AML-193 (cell line): ENCODE data around the gene LPO.
A peak's percentile ranks its signal among the peaks of the same experiment; 100 is the strongest.

Experiments
- DNase-seq, 2 experiments: peaks; one replicate each; lab custom pipeline; 2025; lab: John Stamatoyannopoulos, UW

The LPO gene

GRCh38 chr17:58303971-58304749 lies 65.8 kb downstream of the LPO start:
- DNase-seq = peak; percentile 60 to 72

DNA sequence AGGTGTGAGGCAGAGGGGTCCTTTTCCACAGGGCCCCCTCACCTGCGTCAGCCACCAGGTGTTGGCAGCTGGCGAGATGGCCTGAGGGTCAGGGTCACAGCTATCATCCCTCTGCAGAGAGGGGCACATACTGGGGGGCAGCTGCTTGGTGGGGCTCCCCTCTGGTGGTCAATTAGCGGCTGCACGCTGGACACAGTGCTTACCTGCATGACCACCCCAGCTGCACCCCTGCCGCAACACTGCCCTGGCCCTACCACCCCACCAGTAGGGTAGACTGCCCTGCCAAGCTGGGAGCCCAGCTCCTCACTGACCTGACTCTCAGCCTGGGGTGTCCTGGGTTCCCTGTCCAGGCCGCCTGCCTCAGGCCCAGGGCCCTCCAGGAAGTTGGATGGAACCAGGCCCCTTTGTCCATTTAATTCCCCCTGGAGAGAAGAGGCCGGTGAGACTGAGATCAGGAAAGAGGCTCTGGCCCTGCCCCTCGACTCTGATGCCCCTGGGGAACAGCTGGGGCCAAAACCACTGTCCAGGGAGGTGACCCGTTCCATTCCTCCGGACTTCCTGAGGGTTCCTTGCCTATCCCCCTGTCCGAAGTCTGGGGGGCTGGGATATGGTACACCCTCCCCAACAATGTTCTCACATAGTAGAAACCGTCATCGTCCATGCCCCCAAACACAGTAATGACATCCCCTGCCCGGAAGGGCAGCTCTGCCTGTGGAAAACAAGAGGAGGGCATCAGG lies 66.5 kb downstream of the LPO start:
- DNase-seq = no peak

- DNase-seq = no peak
Observed at GRCh38 chr17:58305626-58306025, 67.2 kb downstream of the LPO start.

- DNase-seq = no peak
Observed at GRCh38 chr17:58306131-58306951, 68.0 kb downstream of the LPO start.

GRCh38 chr17:58307468-58308172 lies 69.2 kb downstream of the LPO start:
- no peak for DNase-seq

GRCh38 chr17:58308173-58308984 lies 70.0 kb downstream of the LPO start:
- no peak for DNase-seq

GRCh38 chr17:58308985-58309917 lies 70.9 kb downstream of the LPO start:
- no peak for DNase-seq

GRCh38 chr17:58309918-58310259 lies 71.5 kb downstream of the LPO start:
- no peak for DNase-seq

GRCh38 chr17:58310511-58311428 lies 72.4 kb downstream of the LPO start:
- DNase-seq = no peak

- DNase-seq = no peak
Observed at GRCh38 chr17:58311429-58311894, 73.1 kb downstream of the LPO start.

DNA sequence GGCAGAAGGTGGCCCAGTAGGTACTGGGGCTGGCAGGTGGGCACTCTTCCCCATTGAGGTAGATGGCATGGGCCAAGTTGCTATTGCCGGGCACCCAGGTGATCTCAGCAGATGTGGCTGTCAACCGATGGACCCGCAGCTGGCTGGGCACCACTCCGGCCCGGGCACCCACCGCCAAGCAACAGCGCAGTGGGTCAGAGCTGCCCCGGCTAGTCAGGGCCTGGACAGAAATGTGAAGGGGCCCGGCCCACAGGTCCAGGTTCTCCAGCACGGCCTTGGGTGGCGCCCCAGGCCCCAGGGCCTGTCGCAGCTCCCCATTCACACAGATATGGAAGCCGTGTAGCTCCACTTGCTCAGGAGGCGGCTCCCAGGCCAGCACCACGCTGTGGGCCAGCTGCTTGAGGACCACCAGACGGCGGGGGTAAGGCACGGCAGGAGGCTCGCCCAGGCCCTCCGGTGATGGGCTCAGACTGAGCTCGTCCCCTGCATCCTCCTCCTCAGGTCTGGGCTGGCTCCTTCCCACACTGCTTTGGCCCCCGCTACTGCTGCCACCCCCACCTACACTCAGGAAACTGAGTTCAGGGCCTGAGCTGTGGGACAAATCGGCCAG lies 73.7 kb downstream of the LPO start:
- no peak for DNase-seq

- no peak for DNase-seq
Observed at GRCh38 chr17:58312829-58313228, 74.4 kb downstream of the LPO start.

DNA sequence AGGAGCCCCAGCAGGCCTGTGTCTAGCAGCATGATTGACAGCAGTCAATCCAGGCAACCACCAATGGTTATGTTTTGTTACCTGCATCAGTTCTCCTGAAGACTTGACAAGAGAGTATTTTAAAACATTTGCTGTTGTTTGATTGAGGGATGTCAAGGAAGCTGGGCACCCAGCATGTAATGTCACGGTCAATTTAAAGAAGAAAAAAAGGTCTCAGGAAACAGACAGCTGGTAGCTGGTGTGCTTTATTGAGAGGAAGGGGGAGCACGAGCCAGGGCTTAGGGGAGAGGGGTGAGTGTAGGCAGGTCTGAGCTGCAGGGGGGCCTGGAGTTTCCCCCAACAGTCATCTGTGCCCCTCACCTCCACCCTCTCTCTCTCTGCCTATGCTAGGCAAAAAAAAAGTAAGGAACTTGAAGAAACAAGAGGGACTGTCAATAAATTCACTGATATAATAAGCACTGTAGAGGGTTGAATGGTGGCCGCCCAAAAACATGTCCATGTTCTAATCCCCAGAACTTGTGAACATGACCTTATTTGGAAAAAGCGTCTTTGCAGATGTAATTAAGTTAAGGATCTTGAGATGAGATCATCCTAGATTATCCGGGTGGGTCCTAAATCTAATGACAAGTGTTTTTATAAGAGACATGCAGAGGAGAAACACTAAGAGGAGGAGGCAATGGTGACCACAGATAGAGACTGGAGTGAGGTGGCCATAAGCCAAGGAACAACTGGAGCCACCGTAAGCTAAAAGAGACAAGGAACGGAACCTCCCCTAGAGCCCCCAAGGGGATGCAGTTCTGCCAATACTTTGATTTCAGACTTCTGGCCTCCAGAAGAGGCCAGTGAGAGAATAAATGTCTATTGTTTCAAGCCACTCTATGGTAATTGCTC lies 75.7 kb downstream of the LPO start:
- no peak for DNase-seq

DNA sequence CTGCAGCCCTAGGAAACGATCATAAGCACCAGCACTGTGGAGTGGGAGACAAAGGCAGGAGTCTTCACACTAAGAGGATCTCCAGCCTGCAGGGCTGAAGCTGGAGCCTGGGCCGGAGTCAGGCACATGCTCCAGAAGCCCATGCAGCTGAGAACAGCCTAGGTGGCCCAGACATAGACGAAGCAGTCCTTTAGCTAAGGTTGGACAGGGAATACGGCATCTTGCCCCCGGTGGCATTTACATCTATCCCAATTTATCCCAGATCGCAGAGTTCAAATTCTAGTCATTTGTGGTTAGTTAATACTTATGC lies 76.3 kb downstream of the LPO start:
- no peak for DNase-seq

DNA sequence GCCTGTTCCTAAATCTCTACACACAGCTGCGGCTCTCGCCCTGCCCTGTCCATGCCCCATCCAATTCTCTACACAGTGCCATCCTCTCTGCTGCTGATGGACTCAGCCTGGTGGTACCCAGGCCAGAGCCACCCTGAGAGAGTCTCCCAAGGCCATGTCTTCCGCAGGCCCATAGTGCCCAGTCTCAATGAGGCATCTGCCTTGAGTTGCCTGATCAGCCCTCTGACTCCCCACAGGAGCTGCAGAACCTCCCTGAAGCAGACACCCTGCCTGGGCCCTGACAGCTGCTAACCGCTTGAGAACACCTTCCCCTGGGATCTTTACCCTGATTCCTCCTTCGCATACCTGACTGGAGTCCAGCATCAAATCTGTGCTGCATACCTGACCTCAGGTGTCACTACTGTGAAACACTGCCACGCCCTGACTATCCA lies 76.9 kb downstream of the LPO start:
- DNase-seq = no peak

DNA sequence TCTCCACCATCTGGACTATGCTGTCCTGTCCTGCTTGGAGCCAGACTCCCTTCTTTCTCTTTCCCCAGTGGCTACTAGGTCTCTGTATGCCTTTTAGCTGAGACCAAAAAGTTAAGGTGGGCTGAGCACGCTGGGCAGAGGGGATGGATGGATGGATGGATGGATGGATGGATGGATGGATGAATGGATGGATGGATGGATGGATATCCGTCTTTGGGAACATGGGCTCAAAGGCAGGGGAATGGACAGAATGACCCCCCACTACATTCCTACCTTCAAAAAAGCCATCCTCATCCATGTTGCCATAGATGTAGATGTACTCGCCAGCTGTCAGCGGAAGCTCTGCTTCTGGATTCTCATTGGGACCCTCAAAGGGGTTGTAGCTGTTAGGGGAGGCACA lies 77.4 kb downstream of the LPO start:
- DNase-seq = no peak

DNA sequence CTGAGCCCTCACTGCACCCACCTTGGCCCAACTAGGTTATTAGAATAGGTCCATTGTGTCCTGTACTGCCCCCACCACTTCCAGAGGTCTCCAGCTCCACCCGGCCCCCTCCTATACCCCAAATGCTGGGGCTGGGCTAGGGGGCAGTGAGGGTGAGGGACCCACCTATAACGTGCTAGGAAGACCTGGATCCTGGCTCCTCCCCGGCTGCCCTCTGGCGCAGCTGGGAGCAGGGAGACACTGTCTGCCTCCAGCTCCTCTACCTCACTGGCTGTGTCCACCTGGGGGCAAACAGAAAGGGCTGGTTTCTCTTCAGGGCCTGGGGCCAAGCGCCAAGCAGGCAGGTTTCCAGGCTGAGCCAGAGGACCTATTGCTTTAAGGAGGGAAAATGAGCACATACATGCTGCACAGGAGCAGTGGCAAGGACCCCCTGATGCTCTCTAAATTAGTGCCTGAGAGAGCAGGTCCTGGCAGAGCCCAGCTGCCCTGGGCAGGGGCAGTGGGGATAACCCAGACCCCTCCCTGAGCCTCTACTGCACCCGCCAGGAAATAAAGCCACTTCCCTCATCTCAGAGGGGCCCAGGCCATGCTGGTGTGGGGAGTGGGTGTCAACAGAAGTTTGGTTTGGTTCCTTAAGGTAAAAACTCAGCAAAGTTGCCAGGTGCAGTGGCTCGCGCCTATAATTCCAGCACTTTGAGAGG lies 78.0 kb downstream of the LPO start:
- DNase-seq = no peak
